NCI-H82 (cell line): ENCODE results near the gene SAP30L.

Experiments
- DNase-seq: peaks from one replicate; lab custom pipeline; 2025; lab: John Stamatoyannopoulos, UW

SAP30L gene, protein sequence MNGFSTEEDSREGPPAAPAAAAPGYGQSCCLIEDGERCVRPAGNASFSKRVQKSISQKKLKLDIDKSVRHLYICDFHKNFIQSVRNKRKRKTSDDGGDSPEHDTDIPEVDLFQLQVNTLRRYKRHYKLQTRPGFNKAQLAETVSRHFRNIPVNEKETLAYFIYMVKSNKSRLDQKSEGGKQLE

DNA sequence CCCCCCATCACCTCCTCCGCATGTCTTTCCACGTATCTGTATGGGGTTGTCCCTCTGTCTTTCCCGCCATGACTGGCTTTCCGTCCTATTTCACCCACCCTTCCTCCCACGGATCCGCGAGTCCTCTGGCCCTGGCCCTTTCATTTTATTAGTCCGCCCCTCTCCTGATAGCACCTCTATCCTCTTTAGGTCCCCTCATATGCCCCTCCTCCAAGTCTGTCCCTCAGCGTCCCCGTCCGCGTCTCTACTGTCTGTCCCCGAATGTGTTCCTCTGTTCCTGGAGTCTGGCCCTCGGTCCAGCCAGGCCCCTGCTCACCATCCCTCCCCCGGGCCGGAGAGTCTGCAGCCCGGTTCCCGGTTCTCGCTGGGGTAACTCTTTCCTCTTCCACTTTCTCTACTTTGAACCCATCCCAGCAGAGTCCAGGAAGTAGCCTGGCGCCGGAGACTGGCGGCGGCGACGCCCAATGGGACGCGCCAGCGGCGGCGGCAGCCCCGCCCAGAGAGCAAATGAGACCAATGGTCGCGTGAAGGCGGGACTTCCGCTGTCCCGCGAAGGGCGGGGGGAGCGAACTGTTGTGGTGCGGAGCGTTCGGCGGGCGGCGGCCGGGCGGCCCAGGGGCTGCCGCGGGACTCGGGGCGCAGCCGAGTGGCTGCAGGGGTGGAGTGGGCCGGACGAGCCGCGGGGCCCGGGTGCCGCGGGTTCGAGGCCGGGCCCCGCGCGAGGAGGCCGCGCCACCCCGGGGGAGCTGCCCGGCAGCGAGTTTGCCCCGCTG, at the start of gene SAP30L:
TSS of gene SAP30L (plus strand) at position 576 of the 773 bp plus-strand sequence. CDS start 608 bp downstream, outside the sequence.
- DNase-seq, result peak; percentile 91

DNA sequence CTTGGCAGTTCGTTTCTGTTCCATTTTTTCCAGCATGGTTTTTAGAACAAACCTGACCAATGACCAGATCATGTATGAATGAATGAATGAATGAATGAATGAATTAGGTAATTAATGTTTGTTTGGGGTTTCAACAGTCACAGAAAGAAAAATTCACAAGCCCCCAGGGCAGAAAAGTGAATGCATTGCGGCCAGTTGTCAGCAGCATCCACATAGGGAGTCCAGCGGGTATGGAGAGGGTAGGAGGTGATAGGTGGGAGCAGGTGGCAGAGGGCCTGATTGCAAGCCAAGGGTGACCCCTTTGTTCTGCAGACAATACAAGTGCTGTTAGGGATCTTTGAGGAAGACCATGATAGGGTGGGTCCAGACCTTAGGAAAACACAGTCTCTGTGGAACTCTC, 49.7 kb upstream of the SAP30L start:
- DNase-seq, result no peak

DNA sequence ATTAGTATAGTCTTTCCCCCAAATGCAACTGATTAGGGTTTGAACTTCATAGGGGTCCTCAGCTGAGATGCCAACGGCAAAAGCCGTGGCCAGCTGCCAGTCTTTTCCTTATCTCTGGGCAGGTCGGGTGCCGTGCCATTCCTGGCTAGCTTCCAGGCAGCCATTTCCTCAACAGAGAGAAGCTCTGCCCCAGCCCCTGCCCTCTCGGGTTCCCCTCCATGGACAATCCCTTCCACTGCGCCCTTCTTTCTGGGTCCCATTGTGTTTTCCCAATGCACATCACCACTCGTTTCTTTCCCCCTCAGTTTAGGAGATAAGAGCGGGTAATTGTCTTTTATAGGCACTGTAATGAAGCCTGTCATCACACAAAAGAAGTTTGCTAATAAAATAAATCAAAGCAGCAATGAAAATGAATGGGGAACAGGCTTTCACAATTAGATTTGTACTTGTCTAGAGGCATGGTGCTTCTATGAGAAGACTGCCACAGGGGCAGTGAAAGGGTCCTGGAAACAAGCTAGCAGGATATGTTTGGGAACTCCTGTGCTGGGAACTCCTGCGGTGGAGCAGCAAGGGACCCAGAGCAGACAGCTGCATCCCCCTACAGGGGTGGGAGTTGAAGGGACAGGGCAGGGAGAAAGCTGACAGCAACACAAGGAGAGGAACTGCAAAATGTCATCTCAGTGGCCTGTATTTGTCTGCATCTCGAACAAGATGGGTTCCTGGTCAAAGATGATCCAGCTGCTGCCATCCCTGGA, 48.0 kb upstream of the SAP30L start:
- DNase-seq, result no peak

DNA sequence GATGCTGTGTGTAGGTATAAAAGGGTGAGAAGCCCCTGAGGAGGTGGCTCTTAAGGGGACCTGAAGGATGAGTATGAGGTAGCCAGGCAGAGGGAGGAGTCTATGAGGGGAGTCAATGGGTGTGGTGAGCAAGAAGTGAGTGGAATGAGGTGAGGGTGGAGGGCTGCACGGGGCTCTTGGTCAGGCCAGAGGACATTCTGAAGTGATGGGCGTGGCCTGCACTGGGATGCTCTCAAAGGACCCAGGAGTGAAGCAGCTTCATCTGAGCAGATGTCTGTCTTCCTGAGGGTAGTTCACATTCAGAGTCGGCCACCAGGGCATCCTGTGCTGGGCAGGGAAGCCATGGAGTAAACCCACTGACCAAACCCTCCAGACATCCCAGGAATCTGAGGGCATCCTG, 45.1 kb upstream of the SAP30L start:
- no peak for DNase-seq

DNA sequence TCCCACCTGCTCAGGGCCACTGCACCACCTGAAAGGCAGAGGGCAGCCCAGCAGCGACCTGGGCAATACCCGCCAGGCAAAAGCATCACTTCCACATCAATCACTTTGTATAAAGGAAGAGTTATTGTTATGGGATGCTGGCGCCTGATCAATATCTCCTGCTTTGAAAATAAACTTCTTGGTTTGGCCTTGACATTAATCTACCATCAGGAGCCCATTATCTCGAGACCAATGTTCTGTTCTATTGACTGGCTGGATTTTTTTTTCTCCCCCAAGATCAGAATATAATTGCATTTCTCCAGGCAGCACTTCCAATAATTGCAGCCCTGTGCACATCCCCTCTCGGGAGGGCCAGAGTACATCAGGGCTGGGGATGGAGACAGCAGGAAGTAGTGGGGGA, 44.4 kb upstream of the SAP30L start:
- DNase-seq, result no peak

DNA sequence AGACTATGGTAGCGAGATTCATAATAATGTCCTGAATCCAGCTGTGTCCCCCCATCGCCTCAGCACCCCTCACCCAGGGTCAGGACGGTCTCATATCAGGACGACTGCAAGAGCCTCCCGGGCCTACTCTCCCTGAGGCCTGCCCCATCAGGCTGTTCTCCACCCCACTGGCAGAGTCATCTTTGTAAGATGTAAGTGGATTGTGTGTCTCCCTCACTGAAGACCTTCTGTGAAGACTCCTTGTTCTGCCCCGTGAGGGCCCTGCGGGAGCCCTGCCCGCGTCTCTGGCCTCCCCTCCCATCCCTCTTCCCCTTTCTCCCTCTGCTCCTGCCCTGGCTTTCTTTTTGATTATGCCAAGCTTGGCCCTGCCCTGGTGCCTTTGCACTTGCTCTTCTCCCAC, 43.9 kb upstream of the SAP30L start:
- DNase-seq, result no peak

DNA sequence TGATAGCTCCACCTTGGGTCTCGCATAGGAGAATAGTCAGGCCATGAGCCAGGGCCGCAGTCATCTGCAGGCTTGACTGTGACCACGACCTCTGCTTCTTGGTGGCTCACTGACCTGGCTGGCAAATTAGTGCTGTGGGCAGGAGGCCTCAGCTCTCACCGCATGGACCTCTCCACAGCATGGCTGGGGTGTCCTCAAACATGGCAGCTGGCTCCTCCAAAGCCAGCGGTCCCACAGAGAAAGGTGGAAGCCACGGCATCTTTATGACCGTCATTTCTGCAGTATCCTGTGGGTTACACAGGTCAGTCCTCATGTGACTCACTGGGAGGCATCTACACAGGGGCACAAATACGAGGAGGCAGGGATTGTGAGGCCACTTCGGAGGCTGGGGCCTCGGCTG, 43.2 kb upstream of the SAP30L start:
- DNase-seq, result no peak

DNA sequence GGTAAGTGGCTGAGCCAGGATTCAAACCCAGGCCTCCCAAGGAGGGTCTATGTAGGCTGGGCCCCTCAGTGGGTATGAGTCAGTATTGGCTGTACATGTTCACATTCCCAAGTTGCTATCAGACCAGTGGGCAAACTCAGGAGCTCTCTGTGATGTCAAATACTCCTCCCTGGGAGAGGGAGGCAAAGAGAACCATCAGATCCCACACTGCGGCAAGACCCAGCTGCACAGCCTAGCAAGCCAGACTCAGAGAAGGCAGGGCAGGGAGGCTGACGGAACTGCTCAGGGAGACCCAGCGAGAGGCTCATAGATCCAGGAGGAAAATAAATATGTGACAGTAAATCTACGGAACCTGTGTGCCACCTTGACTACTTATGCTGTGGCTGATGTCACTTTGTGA, 42.6 kb upstream of the SAP30L start:
- DNase-seq, result no peak

DNA sequence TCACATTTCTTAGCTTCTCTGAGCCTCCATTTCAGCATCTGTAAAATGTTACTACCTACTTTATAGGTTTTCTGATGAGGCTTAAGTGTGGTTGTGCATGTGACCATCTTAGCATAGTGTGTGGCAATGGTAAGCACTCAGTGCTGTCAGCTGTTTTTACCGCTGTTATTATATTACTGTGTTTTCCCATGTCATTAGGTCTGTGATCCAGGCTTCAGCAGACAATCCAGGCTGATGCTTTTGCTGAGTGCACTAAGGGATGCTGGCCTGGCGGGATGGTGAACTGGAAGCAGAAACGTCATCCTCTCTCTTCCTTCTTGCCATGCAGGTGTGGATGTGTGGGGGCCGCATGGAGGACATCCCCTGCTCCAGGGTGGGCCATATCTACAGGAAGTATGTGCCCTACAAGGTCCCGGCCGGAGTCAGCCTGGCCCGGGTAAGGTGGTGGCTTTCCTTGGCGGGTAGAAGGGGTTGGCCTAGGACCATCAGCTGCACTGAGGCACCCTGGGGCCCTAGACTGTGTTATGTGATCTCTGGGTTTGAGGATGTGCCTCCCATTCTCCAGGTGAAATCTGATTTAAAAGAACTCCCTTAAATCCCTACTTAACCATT, 41.9 kb upstream of the SAP30L start:
- DNase-seq, result no peak

DNA sequence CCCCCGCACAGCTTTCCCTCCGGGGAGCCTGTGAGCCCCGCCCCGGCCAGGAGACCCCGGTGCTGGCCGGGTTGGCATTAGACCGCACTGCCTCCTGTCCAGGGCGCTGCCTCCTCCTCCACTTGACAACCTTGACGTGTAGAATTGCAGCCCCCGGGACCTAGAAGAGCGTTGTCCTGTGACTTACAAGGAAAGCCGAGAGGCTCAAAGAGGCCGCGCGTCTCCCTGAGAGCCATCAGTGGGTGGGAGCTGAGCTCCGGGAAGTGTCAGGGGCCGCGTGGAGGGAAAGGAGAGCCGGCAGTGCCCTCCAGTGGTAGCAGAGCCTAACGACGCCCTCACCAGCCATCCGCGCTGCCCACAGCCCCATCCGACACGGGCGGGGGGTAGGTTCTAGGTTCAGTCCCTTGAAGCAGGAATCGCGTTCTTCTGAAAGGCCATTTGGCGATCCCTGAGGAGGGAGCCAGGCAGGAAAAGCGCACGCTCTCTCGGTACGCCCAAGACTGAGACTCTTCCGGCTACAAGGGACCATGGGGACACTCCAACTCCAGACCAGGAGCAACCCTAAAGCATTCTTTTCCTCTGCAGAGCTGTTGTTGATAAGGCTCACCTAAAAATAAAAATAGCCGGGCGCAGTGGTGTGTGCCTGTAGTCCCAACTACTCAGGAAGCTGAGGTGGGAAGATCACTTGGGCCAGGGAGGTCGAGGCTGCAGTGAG, 40.6 kb upstream of the SAP30L start:
- DNase-seq, result peak; percentile 91

DNA sequence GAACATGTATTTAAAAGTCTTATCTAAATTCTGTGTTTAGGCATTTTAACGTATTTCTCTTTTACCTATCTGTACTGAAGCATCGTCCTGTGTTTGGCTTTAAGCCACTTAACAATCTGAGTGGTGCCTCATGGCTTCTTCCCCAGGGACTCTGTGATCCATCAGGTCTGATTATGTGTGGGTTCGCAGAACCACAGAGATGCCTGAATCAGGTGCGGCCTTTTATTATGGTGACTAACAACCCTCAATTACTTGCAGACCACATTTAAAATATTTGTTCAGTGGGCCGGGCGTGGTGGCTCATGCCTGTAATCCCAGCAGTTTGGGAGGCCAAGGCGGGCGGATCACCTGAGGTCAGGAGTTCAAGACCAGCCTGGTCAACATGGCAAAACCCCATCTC, 39.6 kb upstream of the SAP30L start:
- DNase-seq, result no peak

DNA sequence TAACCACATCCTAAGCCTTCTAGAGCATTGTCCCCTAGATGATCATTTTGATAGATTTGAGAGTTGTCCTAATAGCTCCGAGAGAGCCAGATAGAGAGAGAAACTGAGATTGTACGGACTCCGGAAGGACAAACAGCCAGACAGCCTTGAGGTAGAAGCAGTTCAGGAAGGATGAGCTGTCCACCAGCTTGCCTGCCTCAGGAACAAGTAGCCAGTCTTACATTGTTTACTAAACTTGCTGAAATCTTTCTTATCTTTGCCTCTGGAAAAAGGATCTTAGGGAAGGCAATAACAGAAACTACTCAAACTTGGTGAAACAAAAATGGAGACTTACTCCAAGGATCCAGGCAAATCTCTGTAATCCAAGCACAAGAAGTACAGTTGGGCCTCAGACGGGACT, 39.0 kb upstream of the SAP30L start:
- no peak for DNase-seq

DNA sequence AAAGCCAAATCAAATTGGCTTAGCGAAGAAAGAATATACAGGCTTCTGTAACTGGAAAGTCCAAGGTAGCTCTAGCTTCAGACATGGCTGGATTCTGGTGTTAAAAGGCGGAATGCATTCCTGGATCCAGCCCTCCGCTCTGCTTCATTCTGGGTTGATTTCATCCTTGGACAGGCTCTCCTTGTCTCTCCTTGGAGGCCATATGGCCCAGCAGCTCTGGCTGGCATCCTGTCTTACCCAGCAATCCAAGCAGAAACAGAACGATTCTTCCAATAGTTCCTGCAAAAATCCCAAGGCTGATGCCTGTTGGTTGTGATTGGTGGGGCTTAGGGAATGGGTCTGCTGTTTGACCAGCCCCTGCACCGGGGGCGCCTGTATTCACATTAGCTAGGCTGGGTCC, 37.0 kb upstream of the SAP30L start:
- DNase-seq, result no peak

DNA sequence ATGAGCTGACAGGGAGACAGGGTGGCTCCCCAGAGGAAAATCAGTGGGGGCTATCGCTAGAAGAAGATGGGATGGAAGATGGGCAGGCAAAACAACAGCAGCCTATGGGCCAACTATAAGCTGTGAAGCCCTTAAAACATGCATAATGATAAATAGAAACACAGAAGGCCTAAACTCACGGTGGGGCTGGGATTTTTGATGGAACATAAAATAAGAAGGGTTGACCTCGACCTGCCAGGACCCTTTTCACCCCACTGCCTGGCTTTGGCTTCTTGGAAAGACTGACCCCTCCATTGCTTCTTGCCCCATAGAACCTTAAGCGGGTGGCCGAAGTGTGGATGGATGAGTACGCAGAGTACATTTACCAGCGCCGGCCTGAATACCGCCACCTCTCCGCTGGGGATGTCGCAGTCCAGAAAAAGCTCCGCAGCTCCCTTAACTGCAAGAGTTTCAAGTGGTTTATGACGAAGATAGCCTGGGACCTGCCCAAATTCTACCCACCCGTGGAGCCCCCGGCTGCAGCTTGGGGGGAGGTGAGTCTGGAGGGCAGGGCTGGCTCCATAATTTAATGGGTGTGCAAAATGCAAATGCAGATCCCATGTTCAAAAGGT, 36.5 kb upstream of the SAP30L start:
- no peak for DNase-seq

DNA sequence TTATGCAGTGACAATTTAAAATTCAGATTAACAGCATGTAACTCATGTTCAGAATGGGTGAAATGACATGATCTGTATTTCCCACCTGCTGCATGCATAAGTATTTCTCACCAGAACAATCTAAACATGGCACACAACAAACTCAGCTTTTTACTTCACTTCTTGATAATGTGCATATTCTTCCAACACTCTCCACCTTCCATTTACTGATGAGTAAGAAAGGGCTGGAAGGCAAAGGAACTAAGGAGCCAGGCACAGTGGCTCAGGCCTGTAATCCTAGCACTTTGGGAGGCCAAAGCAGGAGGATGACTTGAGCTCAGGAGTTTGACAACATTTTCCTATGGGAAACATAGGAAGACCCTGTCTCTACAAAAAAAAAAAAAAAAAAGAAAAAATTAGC, 35.8 kb upstream of the SAP30L start:
- no peak for DNase-seq

DNA sequence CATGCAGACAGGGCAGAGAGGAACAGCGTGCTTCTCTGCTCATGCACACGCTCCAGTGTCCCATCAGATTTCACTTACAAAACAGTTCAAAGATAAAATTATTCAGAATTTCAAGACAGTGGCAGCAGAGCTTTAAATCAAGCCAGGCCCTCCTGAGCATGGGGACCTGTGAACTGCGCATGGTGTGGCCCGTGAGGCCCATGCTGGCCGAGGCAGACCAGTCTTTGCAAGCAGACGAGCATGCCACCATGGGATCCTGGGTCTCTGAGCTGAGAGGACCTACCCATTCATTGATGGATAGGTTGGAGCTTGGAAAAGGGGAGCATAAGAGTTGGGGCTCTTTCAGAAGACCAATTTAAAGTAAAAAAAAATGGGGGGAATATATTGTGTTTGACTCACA, 35.0 kb upstream of the SAP30L start:
- no peak for DNase-seq

DNA sequence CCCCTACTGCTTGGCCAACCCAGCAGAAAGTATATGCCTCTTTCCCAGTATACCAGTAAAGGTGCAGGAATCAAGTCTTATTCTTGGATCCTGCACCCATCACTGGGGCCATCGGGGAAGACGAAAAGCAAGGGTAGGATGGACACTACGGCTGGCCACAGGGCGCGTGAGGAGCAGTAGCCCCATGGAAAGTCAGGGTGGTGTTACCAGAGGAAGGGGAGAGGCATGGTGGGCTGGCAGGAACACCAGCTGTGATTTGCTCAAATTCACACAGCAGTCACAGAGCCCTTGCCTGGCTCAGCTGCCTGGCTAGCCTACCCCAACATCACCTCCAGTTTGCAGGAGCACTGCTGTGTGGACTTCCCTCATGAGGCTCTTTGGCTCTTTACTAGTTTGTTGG, 34.5 kb upstream of the SAP30L start:
- DNase-seq, result no peak

DNA sequence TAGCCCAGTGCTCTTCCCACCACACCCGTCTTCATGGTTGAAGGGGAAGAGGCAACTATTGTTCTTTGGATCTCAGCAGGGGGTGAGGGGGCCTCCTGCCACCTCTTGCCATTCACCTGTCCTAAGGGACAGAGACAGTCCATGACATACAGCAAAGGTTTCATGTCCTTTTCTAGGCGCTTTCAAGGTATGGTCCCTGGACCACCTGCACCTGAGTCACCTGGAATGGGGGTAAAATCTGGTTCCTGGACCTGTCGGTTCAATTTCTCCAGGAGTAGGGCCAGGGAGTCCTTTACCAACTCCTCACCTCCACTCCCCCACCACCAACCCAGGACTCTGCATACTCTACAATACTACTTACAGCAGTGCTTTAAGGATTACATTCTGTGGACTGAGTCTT, 33.5 kb upstream of the SAP30L start:
- no peak for DNase-seq

DNA sequence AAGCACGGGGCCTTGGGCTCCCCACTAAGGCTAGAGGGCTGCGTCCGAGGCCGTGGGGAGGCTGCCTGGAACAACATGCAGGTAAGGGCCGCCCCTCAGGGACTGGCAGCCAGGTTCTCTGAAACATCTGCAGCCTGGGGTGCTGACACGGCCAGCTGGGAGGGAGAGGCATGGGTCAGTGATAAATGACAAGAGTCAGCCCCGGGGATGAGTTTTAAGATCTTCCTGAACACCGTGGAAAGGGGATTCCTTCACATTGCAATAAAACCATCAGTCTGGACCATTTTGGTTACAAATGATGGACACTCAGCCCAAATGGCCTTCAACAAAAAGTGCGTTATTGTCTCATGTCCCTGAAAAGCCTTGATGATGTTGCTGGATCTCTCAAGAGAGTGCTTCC, 32.9 kb upstream of the SAP30L start:
- no peak for DNase-seq

DNA sequence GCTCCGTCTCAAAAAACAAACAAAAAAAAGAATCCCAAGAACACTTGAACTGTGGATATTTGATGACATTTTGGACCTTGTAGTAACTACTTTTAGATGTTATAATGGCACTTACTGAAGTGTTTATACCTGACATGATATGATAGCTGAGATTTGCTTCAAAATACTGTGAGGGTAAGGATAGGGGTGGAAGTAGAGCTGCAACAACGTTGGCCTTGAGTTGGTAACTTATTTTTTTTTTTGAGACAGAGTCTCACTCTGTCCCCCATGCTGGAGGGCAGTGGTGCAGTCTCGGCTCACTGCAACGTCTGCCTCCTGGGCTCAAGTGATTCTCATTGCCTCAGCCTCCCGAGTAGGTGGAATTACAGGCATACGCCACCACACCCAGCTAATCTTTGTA, 30.7 kb upstream of the SAP30L start:
- DNase-seq, result no peak

DNA sequence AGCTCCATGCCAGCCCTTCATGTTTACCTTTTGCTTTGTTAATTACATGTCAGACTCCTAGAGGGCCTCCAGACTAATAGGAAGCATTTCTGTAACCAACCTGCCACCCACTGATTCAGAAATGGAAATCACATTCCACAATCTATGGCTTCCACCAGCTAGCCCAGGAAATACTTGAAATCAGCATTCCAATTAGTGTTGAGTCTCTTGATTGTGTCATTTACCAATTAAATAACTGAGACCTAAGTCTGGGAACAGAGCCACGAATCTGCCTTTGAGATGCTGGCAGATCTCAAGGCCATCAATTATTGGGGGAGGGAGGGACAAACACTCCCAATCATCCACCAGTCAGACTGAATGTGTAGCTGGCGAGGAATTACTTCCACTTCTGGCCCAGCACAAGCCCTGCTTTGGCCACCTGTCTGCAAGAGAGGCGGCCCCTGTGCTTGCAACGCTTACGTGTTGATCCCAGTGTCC, 27.4 kb upstream of the SAP30L start:
- no peak for DNase-seq

DNA sequence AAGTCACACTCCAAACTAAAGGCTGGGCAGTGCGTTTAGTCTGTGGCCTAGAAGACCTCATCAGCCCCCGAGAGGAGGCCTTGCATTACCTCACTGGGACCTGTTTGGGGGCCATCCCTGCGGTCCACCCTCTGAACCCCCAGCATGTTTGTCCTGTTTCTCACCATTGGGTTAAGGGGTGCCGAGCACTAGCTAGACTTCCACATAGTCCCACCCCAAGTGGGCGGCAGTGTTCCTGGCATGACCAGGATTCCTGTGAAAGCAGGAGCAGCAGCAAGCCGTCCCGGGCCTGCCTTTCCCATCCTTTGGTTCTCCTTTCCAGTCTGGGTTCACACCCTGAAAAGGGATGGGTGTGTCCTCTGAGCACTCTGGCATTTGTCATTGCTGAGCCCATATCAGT, 26.6 kb upstream of the SAP30L start:
- DNase-seq, result no peak
